BLaER1 (cell line): Measurements from ENCODE around the gene LPAR2.
"Not testable (repeated sequence)": the region's sequence is repeated elsewhere in the genome, so short reads cannot be mapped to it uniquely, and the experiment has no call there.

Experiments used
- H3K27ac ChIP-seq: shearing (Covaris generic); formaldehyde crosslinking; 2 replicates; pipeline ENCODE4 v1.8.1; 2022
- H3K27me3 ChIP-seq: shearing (Covaris generic); formaldehyde crosslinking; 2 replicates; pipeline ENCODE4 v1.8.1; 2022
- H3K36me3 ChIP-seq: shearing (Covaris generic); formaldehyde crosslinking; 2 replicates; pipeline ENCODE4 v1.8.1; 2022
- H3K4me1 ChIP-seq: shearing (Covaris generic); formaldehyde crosslinking; 2 replicates; pipeline ENCODE4 v1.8.1; 2022
- H3K4me2 ChIP-seq: shearing (Covaris generic); formaldehyde crosslinking; 2 replicates; pipeline ENCODE4 v1.8.1; 2022
- H3K4me3 ChIP-seq: shearing (Covaris generic); formaldehyde crosslinking; 2 replicates; pipeline ENCODE4 v1.8.1; 2022
- H3K9ac ChIP-seq: shearing (Covaris generic); formaldehyde crosslinking; 2 replicates; pipeline ENCODE4 v1.8.1; 2022
- H3K9me3 ChIP-seq: shearing (Covaris generic); formaldehyde crosslinking; 2 replicates; pipeline ENCODE4 v1.8.1; 2022
- H4K20me1 ChIP-seq: shearing (Covaris generic); formaldehyde crosslinking; 2 replicates; pipeline ENCODE4 v1.8.1; 2022
- Cebpa-rat ChIP-seq: shearing (Covaris generic); IDR thresholded peaks from 2 replicates; pipeline ENCODE4 v1.8.1; 2022

The LPAR2 gene

DNA sequence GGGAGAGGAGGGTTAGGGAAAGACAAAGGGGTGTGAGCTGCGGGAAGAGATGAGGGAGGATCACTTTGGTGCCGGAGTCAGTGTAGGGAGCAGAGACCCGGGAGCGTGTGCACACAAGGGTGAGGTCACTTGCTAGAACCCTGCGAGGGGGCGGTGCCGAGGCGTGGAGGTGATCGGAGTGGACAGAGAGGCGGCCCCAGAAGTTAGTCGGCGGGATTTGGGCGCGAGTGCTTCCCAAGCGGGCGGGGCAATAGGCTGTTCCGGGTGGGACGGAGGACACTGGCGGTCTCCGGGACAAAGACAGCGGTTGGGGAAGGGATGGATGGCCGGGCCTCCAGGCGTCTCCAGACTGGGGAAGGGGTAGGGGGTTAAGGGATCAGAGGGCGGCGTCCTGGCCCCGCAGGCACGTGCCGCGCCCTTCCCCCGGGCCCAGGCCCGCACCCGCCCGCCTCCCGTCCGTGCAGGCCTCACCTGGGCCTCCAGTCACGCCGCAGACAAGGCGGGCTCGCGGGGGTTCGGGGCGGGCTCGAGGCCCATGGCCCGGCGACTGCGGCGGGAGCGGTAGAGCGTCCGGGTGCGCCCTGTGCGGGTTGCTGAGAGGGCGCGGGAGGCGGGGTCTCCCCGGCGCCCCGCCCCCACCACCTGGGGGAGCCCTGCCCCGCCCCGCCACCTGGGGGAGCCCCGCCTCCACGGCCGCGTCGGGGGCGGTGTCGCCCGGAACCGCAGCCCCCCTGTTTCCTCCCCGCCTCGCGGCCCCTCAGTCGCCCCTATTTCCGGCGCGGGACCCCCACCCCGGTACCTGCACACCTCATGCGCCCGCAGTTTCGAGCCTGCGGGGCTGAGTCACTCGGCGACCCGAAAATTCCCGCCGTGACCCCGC lies at the start of gene LPAR2:
TSS of gene LPAR2 (minus strand) at position 600 of the 880 bp plus-strand sequence. CDS start 945 bp downstream, outside the sequence.
- H3K27me3 ChIP-seq, result no peaks in the 10 kb centered on the region
- H3K27ac ChIP-seq, result peak within 1 kb of the TSS; percentile 86
- no peak for TF ChIP-seq Cebpa-rat
- peak within 1 kb of the TSS; percentile 90 for H3K4me2 ChIP-seq
- H3K36me3 ChIP-seq, result peaks cover 55% of the 10 kb centered on the region
- no peaks in the 10 kb centered on the region for H3K9me3 ChIP-seq
- peak within 1 kb of the TSS; percentile 88 for H3K9ac ChIP-seq
- H4K20me1 ChIP-seq, result peaks cover 10% of the 10 kb centered on the region; the same call in 1 of the 2 replicates
- peak within 1 kb of the TSS; percentile 93 for H3K4me3 ChIP-seq
- H3K4me1 ChIP-seq, result peaks cover 48% of the 10 kb centered on the region

GRCh38 chr19:19677579-19677978 lies 49.6 kb upstream of the LPAR2 start:
- H3K4me2 ChIP-seq, result no peak overlapping the region
- peak overlapping the region; percentile 31; the same call in 1 of the 2 replicates for H3K4me3 ChIP-seq
- no peak overlapping the region for H3K9ac ChIP-seq
- TF ChIP-seq Cebpa-rat, result no peak
- H3K27ac ChIP-seq, result no peak overlapping the region
- peaks cover 99% of the 10 kb centered on the region for H3K36me3 ChIP-seq
- no peaks in the 10 kb centered on the region for H3K4me1 ChIP-seq
- no peaks in the 10 kb centered on the region for H3K27me3 ChIP-seq
- no peaks in the 10 kb centered on the region for H4K20me1 ChIP-seq
- H3K9me3 ChIP-seq, result peaks cover 100% of the 10 kb centered on the region

DNA sequence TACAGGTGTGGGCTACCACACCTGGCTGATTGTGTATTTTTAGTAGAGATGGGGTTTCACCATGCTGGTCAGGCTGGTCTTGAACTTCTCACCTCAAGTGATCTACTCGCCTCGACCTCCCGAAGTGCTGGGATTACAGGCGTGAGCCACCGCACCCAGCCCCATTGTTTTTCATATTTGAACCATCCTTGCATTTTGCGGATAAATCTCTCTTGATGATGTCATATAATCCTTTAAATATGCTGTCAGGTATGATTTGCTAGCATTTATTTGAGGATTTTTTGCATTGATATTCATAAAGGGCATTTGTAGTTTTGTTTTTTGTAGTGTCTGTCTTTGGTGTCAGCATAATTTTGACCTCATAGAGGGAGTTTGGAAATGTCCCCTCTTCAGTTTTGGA lies 46.3 kb upstream of the LPAR2 start:
- no peaks in the 10 kb centered on the region for H3K27me3 ChIP-seq
- H3K4me3 ChIP-seq, result no peak overlapping the region
- no peak overlapping the region for H3K9ac ChIP-seq
- peaks cover 83% of the 10 kb centered on the region for H3K36me3 ChIP-seq
- H3K4me2 ChIP-seq, result no peak overlapping the region
- no peak overlapping the region for H3K27ac ChIP-seq
- H4K20me1 ChIP-seq, result no peaks in the 10 kb centered on the region
- H3K9me3 ChIP-seq, result peaks cover 91% of the 10 kb centered on the region
- no peak for TF ChIP-seq Cebpa-rat
- H3K4me1 ChIP-seq, result peaks cover 14% of the 10 kb centered on the region

GRCh38 chr19:19672816-19673215 lies 44.8 kb upstream of the LPAR2 start:
- Histone ChIP-seq H4K20me1 (no peaks in the 10 kb centered on the region), H3K4me3 (no peak overlapping the region), H3K9me3 (peaks cover 76% of the 10 kb centered on the region), H3K27me3 (no peaks in the 10 kb centered on the region), H3K4me2 (no peak overlapping the region), H3K36me3 (peaks cover 68% of the 10 kb centered on the region), H3K9ac (no peak overlapping the region), H3K4me1 (peaks cover 20% of the 10 kb centered on the region), H3K27ac (no peak overlapping the region)
- no peak for TF ChIP-seq Cebpa-rat

DNA sequence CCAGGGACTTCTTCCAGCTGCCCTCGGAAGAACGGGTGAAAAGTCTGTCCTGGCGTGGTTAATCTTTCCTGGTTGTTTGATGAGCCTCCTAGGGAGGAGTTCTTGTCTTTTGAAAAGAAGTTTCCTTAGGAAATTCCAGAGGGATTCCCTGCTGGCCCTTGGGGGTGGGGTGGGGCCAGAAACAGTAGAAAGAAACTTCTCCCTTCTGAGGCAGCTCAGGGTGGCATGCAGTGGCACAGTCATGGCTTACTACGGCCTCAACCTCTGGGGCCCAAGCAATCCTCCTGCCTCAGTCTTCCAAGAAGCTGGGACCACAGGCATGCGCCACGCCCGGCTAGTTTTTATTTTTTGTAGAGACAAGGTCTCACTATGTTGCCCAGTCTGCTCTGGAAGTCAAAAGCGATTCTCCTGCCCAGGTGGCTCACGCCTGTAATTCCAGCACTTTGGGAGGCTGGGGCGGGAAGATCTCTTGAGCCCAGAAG lies 42.1 kb upstream of the LPAR2 start:
- peaks cover 49% of the 10 kb centered on the region for H3K9me3 ChIP-seq
- peak overlapping the region; percentile 95 for H3K4me3 ChIP-seq
- H4K20me1 ChIP-seq, result no peaks in the 10 kb centered on the region
- H3K27me3 ChIP-seq, result no peaks in the 10 kb centered on the region
- peaks cover 41% of the 10 kb centered on the region for H3K36me3 ChIP-seq
- H3K4me1 ChIP-seq, result peaks cover 36% of the 10 kb centered on the region
- peak overlapping the region; percentile 95 for H3K9ac ChIP-seq
- H3K4me2 ChIP-seq, result peak overlapping the region; percentile 86
- no peak for TF ChIP-seq Cebpa-rat
- no peak overlapping the region for H3K27ac ChIP-seq

GRCh38 chr19:19668230-19669012 lies 40.4 kb upstream of the LPAR2 start, which contains the start of gene ZNF101:
Gene ZNF101, plus strand, starts transcription at chr19:19668839. Its CDS starts 125 bp downstream, at chr19:19668964.
- H4K20me1 ChIP-seq, result no peaks in the 10 kb centered on the region

DNA sequence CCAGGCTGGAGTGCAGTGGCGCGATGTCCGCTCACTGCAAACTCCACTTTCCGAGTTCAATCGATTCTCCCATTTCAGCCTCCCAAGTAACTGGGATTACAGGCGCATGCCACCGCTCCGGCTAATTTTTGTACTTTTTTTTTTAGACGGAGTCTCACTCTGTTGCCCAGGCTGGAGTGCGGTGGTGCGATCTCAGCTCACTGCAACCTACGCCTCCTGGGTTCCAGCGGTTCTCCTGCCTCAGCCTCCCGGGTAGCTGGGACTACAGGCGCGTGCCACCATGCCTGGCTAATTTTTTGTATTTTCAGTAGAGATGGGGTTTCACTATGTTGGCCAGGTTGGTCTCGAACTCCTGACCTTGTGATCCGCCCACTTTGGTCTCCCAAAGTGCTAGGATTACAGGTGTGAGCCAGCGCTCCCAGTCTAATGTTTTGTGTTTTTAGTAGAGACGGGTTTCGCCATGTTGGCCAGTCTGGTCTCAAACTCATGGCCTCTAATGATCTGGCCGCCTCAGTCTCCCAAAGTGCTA lies 37.5 kb upstream of the LPAR2 start:
- H3K4me2 ChIP-seq, H3K9me3 ChIP-seq, H3K27me3 ChIP-seq, H3K9ac ChIP-seq, H3K4me3 ChIP-seq, H3K27ac ChIP-seq: not testable (repeated sequence)
- Histone ChIP-seq H4K20me1 (peaks cover 27% of the 10 kb centered on the region), H3K4me1 (peaks cover 63% of the 10 kb centered on the region), H3K36me3 (peaks cover 12% of the 10 kb centered on the region)

More at GRCh38 chr19:19668230-19669012, 40.4 kb upstream of the LPAR2 start, which contains the start of gene ZNF101:
- peaks cover 42% of the 10 kb centered on the region for H3K4me1 ChIP-seq
- peaks cover 32% of the 10 kb centered on the region for H3K9me3 ChIP-seq
- H3K36me3 ChIP-seq, result peaks cover 24% of the 10 kb centered on the region
- peak within 1 kb of the TSS; percentile 96 for H3K27ac ChIP-seq
- H3K4me2 ChIP-seq, result peak within 1 kb of the TSS; percentile 86
- peak within 1 kb of the TSS; percentile 95 for H3K9ac ChIP-seq
- peak within 1 kb of the TSS; percentile 95 for H3K4me3 ChIP-seq
- H3K27me3 ChIP-seq, result no peaks in the 10 kb centered on the region
- no peak for TF ChIP-seq Cebpa-rat

- H3K9me3 ChIP-seq, result no peaks in the 10 kb centered on the region
- TF ChIP-seq Cebpa-rat, result no peak
- H3K4me2 ChIP-seq, result peak within 1 kb of the TSS; percentile 97
- H3K9ac ChIP-seq, result peak within 1 kb of the TSS; percentile 96
- H3K27me3 ChIP-seq, result no peaks in the 10 kb centered on the region
- H3K27ac ChIP-seq, result peak within 1 kb of the TSS; percentile 98
- peaks cover 43% of the 10 kb centered on the region for H4K20me1 ChIP-seq
- H3K4me1 ChIP-seq, result peaks cover 50% of the 10 kb centered on the region
- H3K4me3 ChIP-seq, result peak within 1 kb of the TSS; percentile 88
- peaks cover 29% of the 10 kb centered on the region for H3K36me3 ChIP-seq
Observed at GRCh38 chr19:19663256-19664120, 35.5 kb upstream of the LPAR2 start, which contains the start of gene ATP13A1. Gene ATP13A1, minus strand, starts transcription at chr19:19663676. Its CDS starts 10 bp downstream, at chr19:19663666.

DNA sequence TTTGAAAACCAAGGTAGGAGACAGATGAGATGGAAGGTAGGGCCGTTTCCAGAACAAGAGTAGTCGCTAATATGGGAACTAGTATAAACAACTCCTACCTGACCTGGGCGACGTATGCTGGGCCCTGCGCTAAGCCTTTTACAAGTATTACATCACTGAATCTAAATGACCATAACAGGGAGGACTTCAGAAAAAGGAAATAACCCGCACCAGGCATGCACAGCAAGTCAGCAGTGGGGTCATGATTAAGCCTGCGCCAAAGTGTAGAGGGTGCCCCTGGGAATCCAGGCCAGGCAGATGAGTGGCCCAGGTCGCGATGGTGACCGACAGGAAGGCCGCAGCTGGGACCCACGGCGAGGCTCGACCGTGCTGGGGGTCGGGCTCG lies 34.8 kb upstream of the LPAR2 start:
- peak overlapping the region; percentile 97 for H3K4me2 ChIP-seq
- H3K9me3 ChIP-seq, result no peaks in the 10 kb centered on the region
- peak overlapping the region; percentile 96 for H3K9ac ChIP-seq
- H4K20me1 ChIP-seq, result peaks cover 49% of the 10 kb centered on the region
- no peaks in the 10 kb centered on the region for H3K27me3 ChIP-seq
- no peak for TF ChIP-seq Cebpa-rat
- H3K4me3 ChIP-seq, result peak overlapping the region; percentile 88
- H3K4me1 ChIP-seq, result peaks cover 51% of the 10 kb centered on the region
- H3K36me3 ChIP-seq, result peaks cover 35% of the 10 kb centered on the region
- H3K27ac ChIP-seq, result peak overlapping the region; percentile 98
